IPS-NIHi11 (cell line): ENCODE results near the gene TRPV4.

Source experiments
- DNase-seq: peaks from one replicate; pipeline ENCODE4 v3.0.0; 2012; ENCODE audit warnings: mixed read lengths, low spot score

The TRPV4 gene

GRCh38 chr12:109739747-109740693 is 93.2 kb downstream of the TRPV4 start:
- DNase-seq: peak; percentile 78

- DNase-seq: no peak
Measured at GRCh38 chr12:109738878-109739665, 94.1 kb downstream of the TRPV4 start.

GRCh38 chr12:109738209-109738608 is 95.0 kb downstream of the TRPV4 start:
- DNase-seq: no peak

GRCh38 chr12:109737631-109738030 is 95.6 kb downstream of the TRPV4 start:
- DNase-seq: no peak

GRCh38 chr12:109737126-109737525 is 96.1 kb downstream of the TRPV4 start:
- no peak for DNase-seq

- peak; percentile 92 for DNase-seq
Measured at GRCh38 chr12:109736552-109737108, 96.6 kb downstream of the TRPV4 start.

GRCh38 chr12:109735825-109736551 is 97.2 kb downstream of the TRPV4 start:
- no peak for DNase-seq

- DNase-seq: no peak
Measured at GRCh38 chr12:109735051-109735521, 98.1 kb downstream of the TRPV4 start.

- DNase-seq: peak; percentile 68
Measured at GRCh38 chr12:109734219-109735000, 98.8 kb downstream of the TRPV4 start.
